GM12801 (cell line): ENCODE measurements around the gene ZNF585A.

Source experiments
- CTCF ChIP-seq: IDR thresholded peaks from one replicate; pipeline ENCODE4 v1.5.1; 2011; ENCODE audit warnings: control low read depth; ENCODE audit not compliant: insufficient read length; ENCODE audit errors: extremely low read depth

Gene ZNF585A

GRCh38 chr19:37095859-37096258 lies 76.6 kb downstream of the ZNF585A start:
- no peak for TF ChIP-seq CTCF
